AG04449 (cell line): Measurements from ENCODE around the gene MYO19.

Experiments used
- CTCF ChIA-PET: fragments of 350-600 bp; formaldehyde crosslinking; extraction: SDS; loops from one replicate; lab custom pipeline; 2021; ENCODE audit warnings: antibody characterized with exemption; lab: Yijun Ruan, JAX
- POLR2A ChIA-PET: fragments of 400-600, 350-600 bp; formaldehyde crosslinking; extraction: SDS; loops from one replicate; lab custom pipeline; 2020; ENCODE audit warnings: antibody characterized with exemption, inconsistent platforms; lab: Yijun Ruan, JAX
- DNase-seq: peaks from one replicate; pipeline ENCODE4 v3.0.0-alpha.2; 2010; ENCODE audit warnings: low read depth, low spot score
- H3K4me3 ChIP-seq: 2 replicates; pipeline ENCODE4 v1.5.1; 2011; ENCODE audit warnings: low read depth, mild to moderate bottlenecking, control low read depth, low read length
- TF ChIP-seq, protein P1 (sequence below): IDR thresholded peaks from one replicate; pipeline ENCODE4 v1.5.1; 2011; ENCODE audit warnings: mild to moderate bottlenecking, moderate library complexity, low read length, control low read depth, inconsistent platforms; ENCODE audit not compliant: insufficient read depth; ENCODE audit errors: missing control alignments

The MYO19 gene

DNA sequence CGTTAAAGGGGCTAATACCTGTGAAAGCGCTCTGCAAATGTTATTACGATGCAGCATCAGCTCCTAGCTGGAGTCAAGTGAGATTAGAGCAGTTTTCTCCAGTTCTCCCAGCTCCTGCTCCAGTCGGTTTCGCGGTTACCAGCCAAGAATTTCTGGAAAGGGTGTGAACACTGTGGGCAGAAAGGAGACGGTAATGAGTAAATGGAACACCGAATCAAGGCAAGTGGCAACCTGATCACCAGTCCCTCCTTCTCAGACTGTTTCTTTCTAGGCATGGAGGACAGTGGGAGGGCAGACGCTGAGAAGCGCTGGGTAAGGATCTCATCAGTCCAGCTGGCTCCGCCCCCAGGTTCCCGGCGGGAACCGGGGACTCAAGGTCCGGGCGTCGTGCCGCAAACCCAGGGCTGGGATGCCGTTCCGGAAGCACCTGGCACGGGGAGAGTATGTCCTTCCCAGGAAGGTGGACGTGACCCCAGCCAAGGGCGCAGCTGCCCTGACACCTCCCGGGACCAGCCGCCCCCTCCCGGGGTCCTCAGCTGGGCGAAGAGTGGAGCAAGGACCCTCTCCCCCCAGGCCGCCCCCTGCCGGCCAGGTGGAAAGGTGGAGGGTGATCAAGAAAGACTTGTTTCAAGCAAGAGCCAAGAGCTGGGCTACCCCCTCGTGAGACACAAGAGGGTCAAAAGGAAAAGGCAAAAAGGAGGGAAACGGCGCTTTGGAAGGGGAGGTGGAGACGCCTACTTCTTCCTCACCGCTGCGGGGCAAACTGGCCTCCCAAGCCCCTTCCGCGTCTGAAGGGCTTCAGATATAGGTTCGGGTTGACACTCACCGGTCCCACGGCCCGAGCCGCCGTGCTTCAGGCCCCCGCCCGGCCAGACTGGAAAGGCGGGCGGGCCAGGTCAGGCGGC lies 481 bp downstream of the MYO19 start:
- no peak for DNase-seq
- CTCF ChIA-PET, result interaction anchor here (0.7 to 2.0 kb wide), 4 partner anchors 8 to 12 kb away, joined by 3 to 9 read pairs (median 4); no protein-coding TSS in a partner anchor
- POLR2A ChIA-PET, result interaction anchor here (2.4 kb wide), 2 partner anchors 10 to 11 kb away, joined by 11 to 19 read pairs; no protein-coding TSS in a partner anchor
- H3K4me3 ChIP-seq, result peak overlapping the region; percentile 94
- TF ChIP-seq, protein P1, sequence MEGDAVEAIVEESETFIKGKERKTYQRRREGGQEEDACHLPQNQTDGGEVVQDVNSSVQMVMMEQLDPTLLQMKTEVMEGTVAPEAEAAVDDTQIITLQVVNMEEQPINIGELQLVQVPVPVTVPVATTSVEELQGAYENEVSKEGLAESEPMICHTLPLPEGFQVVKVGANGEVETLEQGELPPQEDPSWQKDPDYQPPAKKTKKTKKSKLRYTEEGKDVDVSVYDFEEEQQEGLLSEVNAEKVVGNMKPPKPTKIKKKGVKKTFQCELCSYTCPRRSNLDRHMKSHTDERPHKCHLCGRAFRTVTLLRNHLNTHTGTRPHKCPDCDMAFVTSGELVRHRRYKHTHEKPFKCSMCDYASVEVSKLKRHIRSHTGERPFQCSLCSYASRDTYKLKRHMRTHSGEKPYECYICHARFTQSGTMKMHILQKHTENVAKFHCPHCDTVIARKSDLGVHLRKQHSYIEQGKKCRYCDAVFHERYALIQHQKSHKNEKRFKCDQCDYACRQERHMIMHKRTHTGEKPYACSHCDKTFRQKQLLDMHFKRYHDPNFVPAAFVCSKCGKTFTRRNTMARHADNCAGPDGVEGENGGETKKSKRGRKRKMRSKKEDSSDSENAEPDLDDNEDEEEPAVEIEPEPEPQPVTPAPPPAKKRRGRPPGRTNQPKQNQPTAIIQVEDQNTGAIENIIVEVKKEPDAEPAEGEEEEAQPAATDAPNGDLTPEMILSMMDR, result peak; percentile 41

- POLR2A ChIA-PET, result no interaction called here
- no peak for DNase-seq
- TF ChIP-seq, protein P1, result no peak
- CTCF ChIA-PET, result interaction anchor here (1.0 to 1.2 kb wide), 2 partner anchors 9 to 11 kb away, joined by 4 to 5 read pairs; no protein-coding TSS in a partner anchor
- no peak overlapping the region for H3K4me3 ChIP-seq
Measured at GRCh38 chr17:36532435-36532975, 2.2 kb downstream of the MYO19 start.

DNA sequence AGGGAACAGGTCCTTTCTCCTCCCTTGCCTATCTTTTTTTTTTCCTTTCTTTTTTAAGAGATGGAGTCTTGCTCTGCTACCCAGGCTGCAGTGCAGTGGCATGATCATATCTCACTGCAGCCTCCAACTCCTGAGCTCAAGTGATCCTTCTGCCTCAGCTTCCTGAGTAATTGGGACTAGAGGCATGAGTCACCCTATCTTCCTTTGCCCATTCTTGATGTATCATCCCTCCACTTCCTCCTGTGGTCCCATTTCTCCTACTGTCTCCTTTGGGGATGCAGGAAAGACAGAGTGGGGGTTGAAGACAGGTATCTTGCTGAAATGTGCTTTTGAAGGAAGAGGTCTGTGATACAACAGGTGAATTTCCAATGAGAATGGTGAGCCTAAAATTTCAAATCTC lies 5.5 kb downstream of the MYO19 start:
- CTCF ChIA-PET, result no interaction called here
- TF ChIP-seq, protein P1, result no peak
- POLR2A ChIA-PET, result interaction anchor here (0.7 kb wide), 1 partner anchor 63 kb away, joined by 3 read pairs; no protein-coding TSS in a partner anchor
- H3K4me3 ChIP-seq, result no peak overlapping the region
- DNase-seq, result no peak

- no peak for DNase-seq
- CTCF ChIA-PET, result no interaction called here
- TF ChIP-seq, protein P1, result no peak
- no peak overlapping the region for H3K4me3 ChIP-seq
- POLR2A ChIA-PET, result no interaction called here
Measured at GRCh38 chr17:36527621-36528250, 6.9 kb downstream of the MYO19 start.

- no peak for DNase-seq
- POLR2A ChIA-PET, result no interaction called here
- no peak overlapping the region for H3K4me3 ChIP-seq
- CTCF ChIA-PET, result interaction anchor here (1.0 kb wide), 1 partner anchor 11 kb away, joined by 3 read pairs; no protein-coding TSS in a partner anchor
- TF ChIP-seq, protein P1, result no peak
Measured at GRCh38 chr17:36525888-36526287, 8.8 kb downstream of the MYO19 start.
